Tibial nerve (tissue), 4 donors: ENCODE measurements around the gene TRDMT1. TPM values are rescaled to one million over a fixed set of nuclear protein-coding genes. Genes with fewer than 3 reads are reported as not detected.

ENCODE experiments used
- DNase-seq, 2 donors: peaks; one replicate each; pipeline ENCODE4 v3.0.0-alpha.2; 2019; ENCODE audit warnings: low spot score in 2 of 2
- H3K27ac ChIP-seq, 4 donors: fragments of 200-600 bp; sonication (generic) in 3 of 4; one replicate each; pipeline ENCODE4 v1.5.1; 2017 to 2019; ENCODE audit warnings: mild to moderate bottlenecking in 1 of 4
- H3K27me3 ChIP-seq, 2 donors: fragments of 200-600 bp; sonication (generic) in 1 of 2; one replicate each; pipeline versions ENCODE4 v1.5.1 to v1.6.0; 2017 to 2019
- H3K36me3 ChIP-seq, 3 donors: fragments of 200-600 bp; sonication (generic); one replicate each; pipeline ENCODE4 v1.5.1; 2018 to 2019
- H3K4me1 ChIP-seq, 4 donors: fragments of 200-600 bp; sonication (generic) in 3 of 4; one replicate each; pipeline ENCODE4 v1.5.1; 2017 to 2019
- H3K4me3 ChIP-seq, 4 donors: fragments of 200-600 bp; sonication (generic) in 3 of 4; one replicate each; pipeline ENCODE4 v1.5.1; 2017 to 2019; ENCODE audit warnings: mild to moderate bottlenecking in 1 of 4, moderate library complexity in 1 of 4
- H3K9me3 ChIP-seq, 4 donors: fragments of 200-600 bp; sonication (generic) in 3 of 4; one replicate each; pipeline ENCODE4 v1.5.1; 2017 to 2019
- EP300 ChIP-seq, 2 donors: sonication (generic); formaldehyde crosslinking; IDR thresholded peaks; one replicate each; pipeline ENCODE4 v1.6.1; 2017; ENCODE audit warnings: antibody characterized with exemption in 2 of 2, mild to moderate bottlenecking in 1 of 2
- POLR2A ChIP-seq, 2 donors: fragments of 450-650 bp; IDR thresholded peaks; one replicate each; pipeline ENCODE4 v1.6.1; 2017; ENCODE audit warnings: antibody characterized with exemption in 2 of 2, mild to moderate bottlenecking in 2 of 2, moderate library complexity in 2 of 2
- WGBS, 2 donors: methylation state at CpG; one replicate each; pipeline ENCODE4 v1.1.5; 2018; 5-methylcytosine and 5-hydroxymethylcytosine counted together
- total RNA-seq, 4 donors: library from RNA; depleted of rRNA; stranded (reverse); fragments of >200 nt; gene quantifications; one replicate each; pipeline ENCODE4 v1.1.0, GENCODE V29; 2016
- TF ChIP-seq, protein P1 (sequence below), 5 experiments: fragments of 200-600 bp in 3 of 5; fragments of 450-650 bp in 2 of 5; sonication (generic) in 3 of 5; IDR thresholded peaks; one replicate each; pipeline ENCODE4 v1.5.1; 2016 to 2019; ENCODE audit warnings: antibody characterized with exemption in 5 of 5, mild to moderate bottlenecking in 3 of 5, moderate library complexity in 2 of 5

The TRDMT1 gene
- total RNA-seq, 4 donors from 2014 or later: 12.9 to 17.5 (median 16.0) TPM

DNA sequence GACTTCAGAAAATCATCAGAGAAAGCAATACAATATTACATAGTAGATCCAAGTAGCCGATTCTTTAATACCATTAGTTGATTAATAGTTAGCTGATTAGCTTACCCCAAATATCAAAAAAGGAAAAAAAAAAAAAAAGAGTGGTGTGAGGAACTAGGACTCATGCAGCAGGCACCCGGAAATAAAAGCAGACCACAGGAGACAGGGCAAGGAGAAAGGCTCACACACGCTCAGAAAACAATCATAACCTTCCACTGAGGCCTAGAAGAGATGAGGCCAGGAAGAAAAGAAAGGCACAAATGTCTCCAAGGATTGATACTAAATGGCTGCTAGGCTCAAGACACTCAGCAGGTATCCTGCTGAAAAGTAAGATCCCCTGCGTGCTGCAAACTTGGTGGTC, 25.9 kb downstream of the TRDMT1 start:
- no peak for DNase-seq
- Histone ChIP-seq H3K27me3 (no peaks in the 10 kb centered on the region), H3K36me3 (no peaks in the 10 kb centered on the region), H3K4me3 (peak overlapping the region; percentile 0 to 33 (median 13)), H3K27ac (peak overlapping the region in 3 of 4 donors; percentile 11 to 75 (median 13)), H3K4me1 (peaks cover 0 to 28% (median 3%) of the 10 kb centered on the region in 4 donors), H3K9me3 (no peaks in the 10 kb centered on the region)
- WGBS, 2 donors: 34% methylated on average over 4 of the region's 4 CpGs
- no peak for TF ChIP-seq POLR2A (IDR thresholded peaks at IDR 0.05)
- TF ChIP-seq, protein P1, sequence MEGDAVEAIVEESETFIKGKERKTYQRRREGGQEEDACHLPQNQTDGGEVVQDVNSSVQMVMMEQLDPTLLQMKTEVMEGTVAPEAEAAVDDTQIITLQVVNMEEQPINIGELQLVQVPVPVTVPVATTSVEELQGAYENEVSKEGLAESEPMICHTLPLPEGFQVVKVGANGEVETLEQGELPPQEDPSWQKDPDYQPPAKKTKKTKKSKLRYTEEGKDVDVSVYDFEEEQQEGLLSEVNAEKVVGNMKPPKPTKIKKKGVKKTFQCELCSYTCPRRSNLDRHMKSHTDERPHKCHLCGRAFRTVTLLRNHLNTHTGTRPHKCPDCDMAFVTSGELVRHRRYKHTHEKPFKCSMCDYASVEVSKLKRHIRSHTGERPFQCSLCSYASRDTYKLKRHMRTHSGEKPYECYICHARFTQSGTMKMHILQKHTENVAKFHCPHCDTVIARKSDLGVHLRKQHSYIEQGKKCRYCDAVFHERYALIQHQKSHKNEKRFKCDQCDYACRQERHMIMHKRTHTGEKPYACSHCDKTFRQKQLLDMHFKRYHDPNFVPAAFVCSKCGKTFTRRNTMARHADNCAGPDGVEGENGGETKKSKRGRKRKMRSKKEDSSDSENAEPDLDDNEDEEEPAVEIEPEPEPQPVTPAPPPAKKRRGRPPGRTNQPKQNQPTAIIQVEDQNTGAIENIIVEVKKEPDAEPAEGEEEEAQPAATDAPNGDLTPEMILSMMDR (IDR thresholded peaks at IDR 0.05): no peak
- no peak for TF ChIP-seq EP300 (IDR thresholded peaks at IDR 0.05)

DNA sequence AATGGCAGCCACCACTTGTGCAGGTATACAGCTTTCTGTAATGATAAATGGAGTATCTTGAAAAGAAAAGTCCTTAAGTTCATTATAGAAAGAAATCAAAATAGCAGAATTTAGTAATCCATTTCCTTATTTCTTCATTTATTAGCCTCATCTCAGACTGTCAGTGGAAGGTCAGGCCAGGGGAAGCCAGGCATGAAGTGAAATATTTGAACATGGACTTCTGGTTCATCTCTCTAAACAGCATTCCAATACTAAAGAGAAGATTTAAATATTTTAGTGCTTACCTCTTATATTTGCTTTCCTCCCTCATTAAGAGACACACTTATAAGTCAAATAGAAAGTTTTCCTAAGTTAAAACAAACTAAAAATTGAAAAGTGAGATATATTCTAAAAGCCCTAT, 26.8 kb downstream of the TRDMT1 start:
- Histone ChIP-seq H3K27ac (peak overlapping the region in 1 of 4 donors; percentile 75), H3K36me3 (no peaks in the 10 kb centered on the region), H3K4me1 (peaks cover 0 to 28% (median 3%) of the 10 kb centered on the region in 4 donors), H3K9me3 (no peaks in the 10 kb centered on the region), H3K27me3 (no peaks in the 10 kb centered on the region), H3K4me3 (no peak overlapping the region)
- no peak for DNase-seq
- TF ChIP-seq, protein P1 (IDR thresholded peaks at IDR 0.05): no peak
- TF ChIP-seq EP300 (IDR thresholded peaks at IDR 0.05) (no peak), POLR2A (IDR thresholded peaks at IDR 0.05) (no peak)

DNA sequence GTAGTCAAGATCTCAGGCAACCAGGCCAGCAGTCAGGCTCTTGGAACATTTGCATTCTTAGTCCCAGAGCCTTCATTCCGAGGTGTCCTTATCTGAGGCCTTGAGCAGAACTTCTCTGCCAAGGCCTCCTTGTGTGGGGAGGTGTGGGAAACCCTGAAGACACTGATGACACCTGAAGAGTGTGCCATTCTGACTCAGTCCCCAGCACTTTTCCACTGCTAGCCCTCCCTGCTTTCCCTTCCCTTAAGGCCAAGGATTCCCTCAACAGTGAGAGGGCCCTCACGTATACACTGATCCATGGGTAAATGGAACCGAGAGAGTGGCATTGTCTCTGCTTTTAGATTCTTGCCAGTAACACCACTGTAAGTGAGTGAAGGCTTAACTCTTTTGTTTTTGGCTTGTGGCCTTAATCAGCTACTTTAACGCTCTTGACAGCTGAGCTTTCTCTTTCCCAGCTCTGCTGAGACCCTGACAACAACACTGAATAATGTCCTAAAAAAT, 30.3 kb downstream of the TRDMT1 start:
- Histone ChIP-seq H3K36me3 (peaks cover 0 to 6% (median 0%) of the 10 kb centered on the region in 3 donors), H3K27me3 (no peaks in the 10 kb centered on the region), H3K4me1 (peaks cover 0 to 23% (median 0%) of the 10 kb centered on the region in 4 donors), H3K9me3 (no peaks in the 10 kb centered on the region), H3K4me3 (no peak overlapping the region), H3K27ac (peak overlapping the region in 3 of 4 donors; percentile 35 to 64 (median 58))
- no peak for DNase-seq
- 61 to 71% methylated on average over 4 of the region's 4 CpGs for WGBS, 2 donors
- no peak for TF ChIP-seq POLR2A (IDR thresholded peaks at IDR 0.05)
- no peak for TF ChIP-seq EP300 (IDR thresholded peaks at IDR 0.05)
- TF ChIP-seq, protein P1 (IDR thresholded peaks at IDR 0.05): no peak

DNA sequence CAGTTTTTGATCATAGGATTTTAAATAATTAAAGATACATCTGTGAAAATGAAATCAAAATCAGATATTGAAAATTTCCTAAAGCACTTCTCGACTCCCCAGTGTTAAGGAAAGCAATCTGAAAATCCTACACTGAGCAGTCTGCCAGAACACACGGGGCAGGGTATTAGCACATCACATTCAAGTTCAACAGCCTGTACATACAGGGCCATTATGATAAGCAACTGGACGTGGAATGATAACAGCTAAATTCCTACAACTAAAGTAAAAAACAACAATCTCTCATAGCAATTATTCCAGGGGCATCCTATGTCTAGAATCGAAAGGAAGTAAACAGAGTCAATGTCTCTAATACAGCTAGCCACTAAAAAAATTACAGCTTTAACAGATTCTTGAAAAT, 31.7 kb downstream of the TRDMT1 start:
- Histone ChIP-seq H3K4me1 (peaks cover 0 to 12% (median 0%) of the 10 kb centered on the region in 4 donors), H3K36me3 (peaks cover 0 to 6% (median 0%) of the 10 kb centered on the region in 3 donors), H3K27ac (peak overlapping the region in 2 of 4 donors; percentile 12 to 64), H3K27me3 (no peaks in the 10 kb centered on the region), H3K9me3 (no peaks in the 10 kb centered on the region), H3K4me3 (no peak overlapping the region)
- DNase-seq: no peak
- 52 to 61% methylated on average over 4 of the region's 4 CpGs for WGBS, 2 donors
- TF ChIP-seq, protein P1 (IDR thresholded peaks at IDR 0.05): no peak
- no peak for TF ChIP-seq EP300 (IDR thresholded peaks at IDR 0.05)
- TF ChIP-seq POLR2A (IDR thresholded peaks at IDR 0.05): no peak

DNA sequence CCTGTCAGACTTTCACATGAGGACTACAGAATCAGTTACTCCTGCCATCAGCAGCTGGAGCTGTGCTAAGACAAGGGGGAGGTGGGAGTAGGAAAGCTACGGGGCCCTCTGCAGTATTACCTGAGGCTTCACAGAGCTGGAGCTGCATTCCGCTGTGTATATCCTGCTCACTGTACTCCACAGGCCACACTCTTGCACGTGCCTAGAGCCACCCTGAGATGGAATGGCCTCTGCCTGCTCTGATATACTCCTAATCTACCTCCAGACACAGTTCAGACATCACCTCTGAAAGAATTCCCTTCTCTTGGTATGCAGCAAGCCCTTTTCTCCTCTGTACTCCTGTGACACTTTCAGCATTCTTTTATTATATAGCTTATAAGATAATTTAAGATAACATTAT, 34.8 kb downstream of the TRDMT1 start:
- peaks cover 0 to 8% (median 0%) of the 10 kb centered on the region in 4 donors for H3K4me1 ChIP-seq
- H3K36me3 ChIP-seq: peaks cover 0 to 6% (median 0%) of the 10 kb centered on the region in 3 donors
- no peaks in the 10 kb centered on the region for H3K9me3 ChIP-seq
- no peak for DNase-seq
- TF ChIP-seq, protein P1 (IDR thresholded peaks at IDR 0.05): no peak
- no peak for TF ChIP-seq POLR2A (IDR thresholded peaks at IDR 0.05)
- TF ChIP-seq EP300 (IDR thresholded peaks at IDR 0.05): no peak
- 78% methylated on average over 3 of the region's 3 CpGs for WGBS, 2 donors
- no peak overlapping the region for H3K27ac ChIP-seq
- H3K4me3 ChIP-seq: no peak overlapping the region
- H3K27me3 ChIP-seq: no peaks in the 10 kb centered on the region
